Placental pericyte (primary cell): Measurements from ENCODE around the gene SPATA32. TPM values are rescaled to one million over a fixed set of nuclear protein-coding genes. Genes with fewer than 3 reads are reported as not detected.

ENCODE experiments used
- total RNA-seq: library from RNA; depleted of rRNA; stranded (reverse); fragments of >200 nt; gene quantifications from 2 replicates; pipeline ENCODE4 v1.2.3, GENCODE V29; 2012

The SPATA32 gene, protein sequence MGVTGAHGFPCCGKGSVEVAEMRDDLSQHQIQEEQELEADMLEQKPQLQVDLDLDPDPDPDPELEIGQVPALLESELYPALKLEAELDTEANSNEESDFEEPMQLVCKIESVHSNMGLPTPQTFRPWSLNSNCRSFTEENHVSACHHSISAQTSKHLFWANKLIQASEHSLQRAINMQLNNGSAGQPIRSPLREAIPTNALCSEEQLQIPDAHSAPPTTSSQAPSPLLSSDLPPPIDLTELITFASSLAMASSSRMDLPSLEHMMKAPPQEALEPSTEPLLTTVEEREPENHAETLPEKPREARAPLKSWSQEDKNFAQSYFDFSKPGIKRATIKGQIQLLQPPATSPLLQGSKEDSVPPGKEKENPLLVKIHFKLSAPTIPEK
- total RNA-seq: not detected in 2 replicates

DNA sequence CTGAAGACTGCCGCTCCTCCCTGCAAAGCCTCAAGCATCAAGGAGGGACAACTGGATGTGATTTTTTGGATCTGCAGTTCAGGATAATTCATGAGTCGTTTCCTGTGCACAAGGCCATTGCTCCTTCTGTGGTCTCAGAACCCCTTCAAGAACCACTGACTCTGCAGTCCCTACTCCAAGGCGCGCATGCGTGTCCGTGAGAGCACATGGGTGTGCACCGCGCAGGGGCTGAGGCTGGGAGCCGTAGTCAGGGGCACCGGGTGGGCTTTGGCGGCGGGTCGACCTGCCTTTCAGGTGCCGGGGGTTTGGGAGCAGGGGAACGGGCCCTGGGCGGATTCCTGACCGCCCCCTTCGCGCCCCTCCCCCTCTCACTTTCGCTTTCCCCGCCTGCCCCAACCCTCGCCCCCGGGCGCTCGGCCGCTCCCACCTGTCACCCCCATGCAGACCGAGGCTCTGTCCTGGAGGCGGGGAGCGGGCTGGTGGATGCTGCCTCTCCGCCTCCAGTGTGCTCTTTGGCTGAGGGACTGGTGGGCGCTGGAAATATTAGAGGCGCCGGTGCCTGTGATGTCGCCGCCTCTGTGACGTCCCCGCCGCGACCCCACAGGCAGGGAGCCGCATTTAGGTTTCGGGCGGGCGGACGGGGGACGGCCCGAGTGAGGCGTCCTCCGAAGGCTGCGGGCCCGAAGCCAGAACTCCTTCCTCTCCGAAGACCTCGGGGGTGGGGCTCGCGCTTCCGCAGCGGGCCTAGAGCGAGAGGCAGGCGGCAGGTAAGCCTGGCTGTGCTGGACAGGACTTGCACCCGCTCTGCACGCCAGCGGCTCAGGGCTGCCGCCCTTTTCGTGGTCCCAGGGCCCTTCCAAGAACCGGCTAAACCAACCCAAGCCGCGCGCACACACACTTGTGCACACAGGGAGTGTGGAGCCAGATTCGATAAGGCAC lies at the start of gene SPATA32:
TSS of gene SPATA32 (minus strand) at position 518 of the 939 bp plus-strand sequence. CDS start at position 440, 78 bp downstream.

DNA sequence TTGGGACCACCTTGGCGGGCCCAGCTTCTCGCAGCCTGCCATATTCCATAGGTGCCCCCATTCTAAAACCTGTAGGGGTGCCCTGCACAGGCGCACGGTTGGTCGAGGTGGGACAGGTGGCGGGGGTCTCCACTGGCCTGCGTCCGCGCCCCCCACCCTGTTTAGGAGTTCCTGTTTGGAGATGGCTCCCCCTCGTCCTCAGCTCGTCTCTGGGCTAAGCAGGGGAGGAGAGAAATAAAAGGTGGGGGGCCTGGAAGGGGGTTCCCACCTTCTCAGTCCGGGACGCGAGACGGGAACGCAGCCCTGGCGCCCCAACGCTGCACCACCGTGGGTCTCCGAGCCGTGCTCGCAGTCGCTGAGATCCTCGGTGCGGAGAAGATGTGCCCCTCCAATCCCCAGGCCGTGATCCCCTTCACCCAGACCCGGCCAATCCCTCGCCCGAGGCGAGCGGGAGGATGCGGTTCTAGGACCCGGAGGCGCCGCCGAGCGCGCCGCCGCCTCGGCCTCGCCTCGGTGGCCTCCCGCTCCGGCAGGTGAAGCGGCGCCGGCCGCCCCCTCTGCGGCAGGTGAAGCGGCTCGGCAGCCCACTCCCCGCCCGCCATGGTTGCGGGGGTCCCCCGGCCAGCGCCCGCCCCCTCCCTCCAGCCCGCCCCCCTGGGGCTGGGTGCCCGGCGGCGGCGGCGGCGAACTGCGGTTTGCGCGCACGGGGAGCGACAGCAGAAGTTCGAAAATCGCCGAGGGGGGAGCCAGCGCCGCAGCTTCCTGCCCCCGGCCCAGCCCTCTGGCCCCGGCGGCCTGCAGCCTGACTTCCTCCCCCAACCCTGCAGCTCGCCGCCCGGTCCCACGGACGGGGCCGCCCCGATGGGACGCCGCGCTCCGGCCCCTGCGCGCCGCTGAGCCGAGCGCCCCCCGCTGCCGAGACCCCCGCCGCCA lies 40.5 kb downstream of the SPATA32 start, which contains the start of gene FMNL1:
TSS of gene FMNL1 (plus strand) at position 805 of the 933 bp plus-strand sequence. CDS start 240 bp downstream, outside the sequence.

Other genes starting within 250 kb of the SPATA32 start
- gene DCAKD, start 210.5 kb downstream of the SPATA32 start, total RNA-seq: 43.8 and 60.7 TPM in 2 replicates
- gene NMT1, start 200.8 kb downstream of the SPATA32 start, total RNA-seq: 96.7 and 154 TPM in 2 replicates
- 47.0 and 114 TPM in 2 replicates for gene PLCD3, start 129.6 kb downstream of the SPATA32 start, total RNA-seq
- 2.9 and 7.4 TPM in 2 replicates for gene ACBD4, start 126.4 kb downstream of the SPATA32 start, total RNA-seq
- gene HEXIM1, start 113.6 kb downstream of the SPATA32 start, total RNA-seq: 12.2 and 13.1 TPM in 2 replicates
- 4.2 and 9.8 TPM in 2 replicates for gene HEXIM2, start 100.2 kb downstream of the SPATA32 start, total RNA-seq
- 15.6 and 45.3 TPM in 2 replicates for gene FMNL1, start 40.2 kb downstream of the SPATA32 start, total RNA-seq
- 2.2 and 3.0 TPM in 2 replicates for gene MAP3K14, start 54.9 kb upstream of the SPATA32 start, total RNA-seq
- 2.2 and 3.0 TPM in 2 replicates for gene ARHGAP27, start 170.8 kb upstream of the SPATA32 start, total RNA-seq
- 23.4 and 27.5 TPM in 2 replicates for gene PLEKHM1, start 228.6 kb upstream of the SPATA32 start, total RNA-seq